Activated T-cell treated with anti-CD3 and anti-CD28 coated beads, Interleukin-2, amount 50 U/mL, for 72 hours (primary cell): ENCODE measurements around the gene MXD4. TPM values are rescaled to one million over a fixed set of nuclear protein-coding genes. Genes with fewer than 3 reads are reported as not detected.

Source experiments
- ATAC-seq, 2 donors: fragments of 150-1000 bp; cut with Tn5 transposase; replicated peaks in 1 of 2; 2 replicates each; pipeline ENCODE4 v1.10.0; 2021; ENCODE audit warnings: moderate library complexity in 2 of 2, mild to moderate bottlenecking in 1 of 2
- DNase-seq, 2 donors: peaks; one replicate each; pipeline ENCODE4 v3.0.0; 2021 to 2022; ENCODE audit warnings: mixed read lengths in 1 of 2
- H3K27ac Mint-ChIP-seq: one replicate; pipeline ENCODE4 v1.8.0; 2022; ENCODE audit warnings: mild to moderate bottlenecking, moderate library complexity, mixed read lengths
- H3K27me3 Mint-ChIP-seq: one replicate; pipeline ENCODE4 v1.8.0; 2022; ENCODE audit warnings: low read depth, mixed read lengths
- H3K36me3 Mint-ChIP-seq, 2 donors: one replicate each; pipeline ENCODE4 v1.8.0; 2022; ENCODE audit warnings: mixed read lengths in 2 of 2, mild to moderate bottlenecking in 1 of 2; ENCODE audit not compliant: insufficient read depth in 2 of 2
- H3K4me1 Mint-ChIP-seq: one replicate; pipeline ENCODE4 v1.8.0; 2022; ENCODE audit warnings: low read depth, mixed read lengths
- H3K4me3 Mint-ChIP-seq, 2 donors: one replicate each; pipeline ENCODE4 v1.8.0; 2022; ENCODE audit warnings: mild to moderate bottlenecking in 2 of 2, mixed read lengths in 2 of 2, moderate library complexity in 2 of 2
- H3K9me3 Mint-ChIP-seq, 2 donors: one replicate each; pipeline ENCODE4 v1.8.0; 2022; ENCODE audit warnings: mixed read lengths in 2 of 2
- total RNA-seq, 2 donors: library from RNA; stranded (reverse); gene quantifications; one replicate each; pipeline ENCODE4 v1.2.3, GENCODE V29; 2022

Gene MXD4
- total RNA-seq, result 10 to 100 TPM; 10.1 to 11.3 TPM

- H3K4me1 Mint-ChIP-seq, result no peaks in the 10 kb centered on the region
- H3K27me3 Mint-ChIP-seq, result no peaks in the 10 kb centered on the region
- DNase-seq (no peak), ATAC-seq (no peak)
- peak within 1 kb of the TSS; percentile 71 for H3K27ac Mint-ChIP-seq
- no peaks in the 10 kb centered on the region for H3K36me3 Mint-ChIP-seq
- H3K9me3 Mint-ChIP-seq, result no peaks in the 10 kb centered on the region
- peak within 1 kb of the TSS; percentile 79 to 80 for H3K4me3 Mint-ChIP-seq
These were observed at the start of gene MXD4 for GRCh38 chr4:2261853-2262144. Gene MXD4, minus strand, starts transcription at chr4:2262109. Its CDS starts 129 bp downstream, at chr4:2261980.

- no peaks in the 10 kb centered on the region for H3K27me3 Mint-ChIP-seq
- H3K36me3 Mint-ChIP-seq, result peaks cover 5 to 8% of the 10 kb centered on the region in 2 donors
- H3K9me3 Mint-ChIP-seq, result peaks cover 2 to 6% of the 10 kb centered on the region in 2 donors
- no peak for ATAC-seq
- H3K27ac Mint-ChIP-seq, result no peak overlapping the region
- no peaks in the 10 kb centered on the region for H3K4me1 Mint-ChIP-seq
- no peak overlapping the region for H3K4me3 Mint-ChIP-seq
- DNase-seq, result no peak
These were observed 45.0 kb upstream of the MXD4 start for GRCh38 chr4:2306773-2307410.

- no peaks in the 10 kb centered on the region for H3K27me3 Mint-ChIP-seq
- H3K9me3 Mint-ChIP-seq, result peaks cover 2 to 6% of the 10 kb centered on the region in 2 donors
- no peak overlapping the region for H3K4me3 Mint-ChIP-seq
- DNase-seq, result no peak
- peaks cover 4 to 8% of the 10 kb centered on the region in 2 donors for H3K36me3 Mint-ChIP-seq
- ATAC-seq, result no peak
- H3K27ac Mint-ChIP-seq, result no peak overlapping the region
- H3K4me1 Mint-ChIP-seq, result no peaks in the 10 kb centered on the region
These were observed 44.0 kb upstream of the MXD4 start for GRCh38 chr4:2305766-2306501.

- Mint-ChIP-seq H3K27me3 (no peaks in the 10 kb centered on the region), H3K27ac (no peak overlapping the region), H3K4me3 (no peak overlapping the region), H3K9me3 (peaks cover 2 to 4% of the 10 kb centered on the region in 2 donors), H3K36me3 (peaks cover 0 to 3% of the 10 kb centered on the region in 2 donors), H3K4me1 (no peaks in the 10 kb centered on the region)
- DNase-seq (no peak), ATAC-seq (no peak)
These were observed 43.1 kb upstream of the MXD4 start for GRCh38 chr4:2304877-2305561.

- no peak overlapping the region for H3K4me3 Mint-ChIP-seq
- H3K27me3 Mint-ChIP-seq, result no peaks in the 10 kb centered on the region
- ATAC-seq, result no peak
- H3K27ac Mint-ChIP-seq, result no peak overlapping the region
- H3K36me3 Mint-ChIP-seq, result no peaks in the 10 kb centered on the region
- H3K4me1 Mint-ChIP-seq, result no peaks in the 10 kb centered on the region
- H3K9me3 Mint-ChIP-seq, result peaks cover 0 to 2% of the 10 kb centered on the region in 2 donors
- no peak for DNase-seq
These were observed 42.5 kb upstream of the MXD4 start for GRCh38 chr4:2304321-2304876.

- Mint-ChIP-seq H3K27ac (no peak overlapping the region), H3K4me1 (no peaks in the 10 kb centered on the region), H3K9me3 (no peaks in the 10 kb centered on the region), H3K27me3 (no peaks in the 10 kb centered on the region), H3K36me3 (no peaks in the 10 kb centered on the region), H3K4me3 (no peak overlapping the region)
- DNase-seq, result no peak
- no peak for ATAC-seq
These were observed 41.9 kb upstream of the MXD4 start for GRCh38 chr4:2303686-2304320.

GRCh38 chr4:2303121-2303685 lies 41.3 kb upstream of the MXD4 start:
- Mint-ChIP-seq H3K4me1 (peaks cover 6% of the 10 kb centered on the region), H3K4me3 (no peak overlapping the region), H3K27me3 (no peaks in the 10 kb centered on the region), H3K9me3 (no peaks in the 10 kb centered on the region), H3K36me3 (no peaks in the 10 kb centered on the region), H3K27ac (no peak overlapping the region)
- DNase-seq, result no peak
- no peak for ATAC-seq

- Mint-ChIP-seq H3K9me3 (no peaks in the 10 kb centered on the region), H3K27ac (no peak overlapping the region), H3K27me3 (no peaks in the 10 kb centered on the region), H3K4me3 (no peak overlapping the region), H3K36me3 (no peaks in the 10 kb centered on the region), H3K4me1 (peaks cover 12% of the 10 kb centered on the region)
- no peak for DNase-seq
- no peak for ATAC-seq
These were observed 40.6 kb upstream of the MXD4 start for GRCh38 chr4:2302387-2303119.

GRCh38 chr4:2301806-2302205 lies 39.9 kb upstream of the MXD4 start:
- Mint-ChIP-seq H3K27me3 (no peaks in the 10 kb centered on the region), H3K4me3 (no peak overlapping the region), H3K27ac (no peak overlapping the region), H3K9me3 (no peaks in the 10 kb centered on the region), H3K4me1 (peaks cover 16% of the 10 kb centered on the region), H3K36me3 (no peaks in the 10 kb centered on the region)
- DNase-seq, result no peak
- no peak for ATAC-seq

- Mint-ChIP-seq H3K4me1 (peaks cover 22% of the 10 kb centered on the region), H3K27me3 (no peaks in the 10 kb centered on the region), H3K27ac (no peak overlapping the region), H3K36me3 (no peaks in the 10 kb centered on the region), H3K4me3 (no peak overlapping the region), H3K9me3 (no peaks in the 10 kb centered on the region)
- DNase-seq, result no peak
- ATAC-seq, result no peak
These were observed 39.3 kb upstream of the MXD4 start for GRCh38 chr4:2301225-2301642.

GRCh38 chr4:2300431-2301224 lies 38.7 kb upstream of the MXD4 start:
- Mint-ChIP-seq H3K27ac (no peak overlapping the region), H3K27me3 (no peaks in the 10 kb centered on the region), H3K36me3 (no peaks in the 10 kb centered on the region), H3K4me3 (no peak overlapping the region), H3K4me1 (peaks cover 28% of the 10 kb centered on the region), H3K9me3 (no peaks in the 10 kb centered on the region)
- DNase-seq (no peak), ATAC-seq (no peak)

GRCh38 chr4:2299794-2300193 lies 37.9 kb upstream of the MXD4 start:
- no peaks in the 10 kb centered on the region for H3K27me3 Mint-ChIP-seq
- no peak for DNase-seq
- no peak overlapping the region for H3K4me3 Mint-ChIP-seq
- H3K36me3 Mint-ChIP-seq, result no peaks in the 10 kb centered on the region
- H3K4me1 Mint-ChIP-seq, result peaks cover 34% of the 10 kb centered on the region
- no peak for ATAC-seq
- no peak overlapping the region for H3K27ac Mint-ChIP-seq
- no peaks in the 10 kb centered on the region for H3K9me3 Mint-ChIP-seq
